ENCODE measurements around the gene PDZD2.

- TF ChIP-seq, protein P1, sequence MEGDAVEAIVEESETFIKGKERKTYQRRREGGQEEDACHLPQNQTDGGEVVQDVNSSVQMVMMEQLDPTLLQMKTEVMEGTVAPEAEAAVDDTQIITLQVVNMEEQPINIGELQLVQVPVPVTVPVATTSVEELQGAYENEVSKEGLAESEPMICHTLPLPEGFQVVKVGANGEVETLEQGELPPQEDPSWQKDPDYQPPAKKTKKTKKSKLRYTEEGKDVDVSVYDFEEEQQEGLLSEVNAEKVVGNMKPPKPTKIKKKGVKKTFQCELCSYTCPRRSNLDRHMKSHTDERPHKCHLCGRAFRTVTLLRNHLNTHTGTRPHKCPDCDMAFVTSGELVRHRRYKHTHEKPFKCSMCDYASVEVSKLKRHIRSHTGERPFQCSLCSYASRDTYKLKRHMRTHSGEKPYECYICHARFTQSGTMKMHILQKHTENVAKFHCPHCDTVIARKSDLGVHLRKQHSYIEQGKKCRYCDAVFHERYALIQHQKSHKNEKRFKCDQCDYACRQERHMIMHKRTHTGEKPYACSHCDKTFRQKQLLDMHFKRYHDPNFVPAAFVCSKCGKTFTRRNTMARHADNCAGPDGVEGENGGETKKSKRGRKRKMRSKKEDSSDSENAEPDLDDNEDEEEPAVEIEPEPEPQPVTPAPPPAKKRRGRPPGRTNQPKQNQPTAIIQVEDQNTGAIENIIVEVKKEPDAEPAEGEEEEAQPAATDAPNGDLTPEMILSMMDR (conservative IDR thresholded peaks at IDR 0.05; ENCODE audit: low read depth, low read length), result no peak
- no peak for TF ChIP-seq EZH2 (IDR thresholded peaks at IDR 0.05; ENCODE audit: borderline replicate concordance, low read depth, low read length, poor library complexity, severe bottlenecking)
These were observed 464.6 kb downstream of the PDZD2 start for GRCh38 chr5:32103521-32103920.
